ENCODE results near the gene ACKR3.

- TF ChIP-seq CTCF (conservative IDR thresholded peaks at IDR 0.05; ENCODE audit: low read length) (no peak), EZH2phosphoT487 (IDR thresholded peaks at IDR 0.05; ENCODE audit: borderline replicate concordance, low read depth, low read length) (no peak)
Measured at GRCh38 chr2:236625156-236625690, 55.6 kb downstream of the ACKR3 start.
